ENCODE measurements around the gene SNX4.

The SNX4 gene

DNA sequence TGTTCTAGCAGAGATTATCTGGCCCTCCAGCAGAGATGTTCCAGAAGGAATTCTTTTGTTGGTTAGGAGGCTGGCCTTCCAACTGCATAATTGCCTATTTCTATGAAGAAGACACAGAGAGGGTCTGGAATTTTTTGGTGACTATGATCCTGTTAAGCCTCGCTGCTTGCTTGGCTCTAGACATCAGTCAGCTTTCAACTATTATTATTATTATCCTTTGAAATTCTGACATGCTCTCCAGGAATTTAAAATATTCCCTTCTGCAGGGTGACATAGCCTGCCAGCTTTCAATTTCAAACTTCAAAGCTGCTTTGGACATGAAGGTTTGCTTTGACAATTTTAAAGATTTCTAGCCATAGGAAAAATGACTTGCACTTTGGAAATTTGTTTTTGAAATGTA lies 118.6 kb downstream of the SNX4 start:
- no peak for DNase-seq

GRCh38 chr3:125398952-125399351 lies 121.0 kb downstream of the SNX4 start:
- DNase-seq: peak in 1 of 2 experiments; percentile 38

Data from NCI-H524 (cell line).